PC-9 (cell line): ENCODE results near the gene GABARAP.
A peak's percentile ranks its signal among the peaks of the same experiment; 100 is the strongest.

ENCODE experiments used
- EZH2 ChIP-seq: fragments of 200-600 bp; sonication (generic); IDR thresholded peaks from 2 replicates; pipeline ENCODE4 v1.8.0; 2017; ENCODE audit warnings: antibody characterized with exemption, low read depth
- TF ChIP-seq, protein P1 (sequence below): fragments of 200-600 bp; sonication (generic); conservative IDR thresholded peaks from 2 replicates; pipeline ENCODE4 v1.6.1; 2017; ENCODE audit warnings: mixed run types, antibody characterized with exemption, mild to moderate bottlenecking, moderate library complexity

DNA sequence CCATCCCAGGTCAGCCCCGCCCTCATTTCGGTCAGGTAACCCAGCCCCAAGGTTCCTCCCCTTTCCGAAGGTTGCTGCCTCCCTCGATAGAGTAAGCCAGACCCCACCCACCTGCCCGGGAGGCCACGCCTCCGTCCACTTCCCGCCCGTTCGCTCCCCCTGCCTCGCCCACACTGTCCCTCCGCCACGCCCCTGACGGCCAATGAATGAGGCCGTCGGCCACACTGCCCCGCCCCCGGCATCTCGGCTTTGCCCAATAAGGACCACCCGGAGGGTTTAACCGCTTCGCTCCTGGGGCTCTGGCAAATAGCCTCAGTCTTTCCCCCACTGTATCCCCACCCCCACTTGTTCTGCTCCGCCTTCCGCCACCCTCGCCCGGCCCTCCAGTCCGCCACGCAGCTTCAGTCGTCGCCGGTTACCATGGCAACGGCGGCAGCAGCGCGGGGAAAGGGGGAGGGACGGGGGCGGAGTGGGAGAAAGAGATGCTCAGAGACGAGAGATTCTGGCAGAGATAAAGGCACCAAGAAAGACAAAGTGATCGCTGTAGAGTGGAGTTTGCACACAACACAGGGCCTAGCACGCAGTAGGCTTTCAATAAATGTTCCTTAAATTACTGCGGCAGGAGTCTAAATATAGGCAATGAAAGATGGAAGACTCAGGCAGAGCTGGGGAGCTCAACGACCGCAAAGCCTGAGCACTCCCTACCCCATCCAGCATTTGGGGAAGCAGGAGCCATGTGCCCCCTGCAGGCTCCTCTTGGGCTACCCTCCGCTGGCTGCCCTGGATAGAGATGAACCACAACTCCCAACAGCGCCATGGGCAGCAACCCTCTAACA lies 27.7 kb downstream of the GABARAP start:
- TF ChIP-seq, protein P1, sequence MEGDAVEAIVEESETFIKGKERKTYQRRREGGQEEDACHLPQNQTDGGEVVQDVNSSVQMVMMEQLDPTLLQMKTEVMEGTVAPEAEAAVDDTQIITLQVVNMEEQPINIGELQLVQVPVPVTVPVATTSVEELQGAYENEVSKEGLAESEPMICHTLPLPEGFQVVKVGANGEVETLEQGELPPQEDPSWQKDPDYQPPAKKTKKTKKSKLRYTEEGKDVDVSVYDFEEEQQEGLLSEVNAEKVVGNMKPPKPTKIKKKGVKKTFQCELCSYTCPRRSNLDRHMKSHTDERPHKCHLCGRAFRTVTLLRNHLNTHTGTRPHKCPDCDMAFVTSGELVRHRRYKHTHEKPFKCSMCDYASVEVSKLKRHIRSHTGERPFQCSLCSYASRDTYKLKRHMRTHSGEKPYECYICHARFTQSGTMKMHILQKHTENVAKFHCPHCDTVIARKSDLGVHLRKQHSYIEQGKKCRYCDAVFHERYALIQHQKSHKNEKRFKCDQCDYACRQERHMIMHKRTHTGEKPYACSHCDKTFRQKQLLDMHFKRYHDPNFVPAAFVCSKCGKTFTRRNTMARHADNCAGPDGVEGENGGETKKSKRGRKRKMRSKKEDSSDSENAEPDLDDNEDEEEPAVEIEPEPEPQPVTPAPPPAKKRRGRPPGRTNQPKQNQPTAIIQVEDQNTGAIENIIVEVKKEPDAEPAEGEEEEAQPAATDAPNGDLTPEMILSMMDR, result peak; percentile 68
- TF ChIP-seq EZH2, result no peak
